HL-60/S4 (cell line): Measurements from ENCODE around the gene C15orf39.

Source experiments
- in situ Hi-C: fragments of 300-500 bp; cut with MboI; formaldehyde crosslinking; loops from 2 replicates; pipeline ENCODE4 v1.14.3; 2022; ENCODE audit warnings: low sequenced_read_pairs

C15orf39 gene

GRCh38 chr15:75171408-75171807 lies 30.3 kb upstream of the C15orf39 start:
- in situ Hi-C loops = no loop called here

GRCh38 chr15:75172284-75172820 lies 29.3 kb upstream of the C15orf39 start:
- in situ Hi-C loops = no loop called here

- in situ Hi-C loops = no loop called here
Measured at GRCh38 chr15:75174102-75174501, 27.6 kb upstream of the C15orf39 start.

GRCh38 chr15:75174729-75175128 lies 27.0 kb upstream of the C15orf39 start:
- in situ Hi-C loops = no loop called here

GRCh38 chr15:75176396-75176761 lies 25.3 kb upstream of the C15orf39 start:
- in situ Hi-C loops = no loop called here

DNA sequence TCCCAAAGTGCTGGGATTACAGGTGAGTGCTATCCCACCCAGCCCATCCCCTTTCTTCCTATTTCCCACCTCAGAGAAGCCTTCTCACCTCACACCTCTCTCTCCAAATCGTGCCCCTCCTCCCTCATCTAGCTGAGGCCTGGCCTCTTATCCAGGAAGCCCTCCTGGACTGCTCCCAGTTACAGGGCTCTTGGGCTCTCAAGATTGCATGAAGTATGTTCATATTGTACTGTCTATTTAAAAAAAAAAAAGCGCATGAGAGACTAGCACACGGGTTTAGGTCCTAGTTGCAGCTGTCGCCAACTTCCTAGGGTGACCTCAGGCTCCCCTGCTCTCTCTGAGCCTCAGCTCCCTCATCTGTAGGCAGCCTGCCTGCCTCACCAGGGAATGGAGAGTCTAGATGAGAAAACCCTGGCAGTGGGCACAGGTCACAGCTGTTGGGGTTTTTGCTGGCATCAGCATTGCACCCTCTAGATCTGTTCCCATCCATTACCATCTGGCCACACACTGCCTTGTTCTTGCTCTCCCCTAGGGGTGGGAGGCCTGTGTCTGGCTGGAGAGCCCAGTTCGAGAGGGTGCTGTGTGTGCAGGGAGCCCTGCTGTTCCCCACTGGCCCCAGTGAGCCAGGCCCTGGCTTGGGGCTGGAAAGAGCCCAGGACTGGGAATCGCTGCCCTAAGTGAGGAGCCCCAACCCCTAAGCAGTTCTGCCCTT lies 24.2 kb upstream of the C15orf39 start:
- in situ Hi-C loops = no loop called here

DNA sequence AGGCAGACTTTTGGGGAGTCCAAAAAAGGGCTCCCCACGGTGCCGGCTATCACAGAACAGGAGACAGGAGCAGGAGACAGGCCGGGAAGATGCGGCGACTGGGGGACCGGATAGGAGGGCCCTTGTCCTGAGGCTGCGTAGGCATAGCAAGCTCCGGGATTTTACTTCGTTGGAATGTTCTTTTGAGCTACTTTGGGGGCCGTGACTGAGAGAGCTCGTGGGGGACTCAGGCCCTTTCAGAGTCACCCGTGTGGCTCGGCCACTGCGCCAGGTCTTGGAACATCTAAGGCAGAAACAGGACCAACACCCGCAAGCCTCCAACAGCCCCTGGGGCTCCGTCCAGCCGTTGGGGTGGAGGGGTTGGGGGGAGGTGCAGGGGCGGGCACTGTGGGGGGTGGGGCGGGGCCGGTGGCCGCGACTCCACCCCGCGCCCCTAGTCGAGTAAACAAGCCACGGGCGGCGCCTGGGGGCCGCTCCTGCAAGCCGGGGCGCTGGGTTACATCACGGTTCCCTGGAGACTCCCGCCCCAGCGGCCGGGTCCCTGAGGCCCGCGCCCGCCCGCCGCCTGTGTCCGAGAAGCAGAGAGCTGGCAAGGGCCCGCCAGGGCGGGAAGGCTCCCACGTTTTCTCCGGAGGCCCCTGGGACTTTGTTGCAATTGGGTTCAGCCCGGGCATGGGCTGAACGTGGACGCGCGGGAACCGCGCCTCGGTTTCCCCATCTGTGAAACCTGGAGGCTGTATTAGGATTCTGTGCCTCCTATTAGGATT lies 23.3 kb upstream of the C15orf39 start:
- in situ Hi-C loops = no loop called here

DNA sequence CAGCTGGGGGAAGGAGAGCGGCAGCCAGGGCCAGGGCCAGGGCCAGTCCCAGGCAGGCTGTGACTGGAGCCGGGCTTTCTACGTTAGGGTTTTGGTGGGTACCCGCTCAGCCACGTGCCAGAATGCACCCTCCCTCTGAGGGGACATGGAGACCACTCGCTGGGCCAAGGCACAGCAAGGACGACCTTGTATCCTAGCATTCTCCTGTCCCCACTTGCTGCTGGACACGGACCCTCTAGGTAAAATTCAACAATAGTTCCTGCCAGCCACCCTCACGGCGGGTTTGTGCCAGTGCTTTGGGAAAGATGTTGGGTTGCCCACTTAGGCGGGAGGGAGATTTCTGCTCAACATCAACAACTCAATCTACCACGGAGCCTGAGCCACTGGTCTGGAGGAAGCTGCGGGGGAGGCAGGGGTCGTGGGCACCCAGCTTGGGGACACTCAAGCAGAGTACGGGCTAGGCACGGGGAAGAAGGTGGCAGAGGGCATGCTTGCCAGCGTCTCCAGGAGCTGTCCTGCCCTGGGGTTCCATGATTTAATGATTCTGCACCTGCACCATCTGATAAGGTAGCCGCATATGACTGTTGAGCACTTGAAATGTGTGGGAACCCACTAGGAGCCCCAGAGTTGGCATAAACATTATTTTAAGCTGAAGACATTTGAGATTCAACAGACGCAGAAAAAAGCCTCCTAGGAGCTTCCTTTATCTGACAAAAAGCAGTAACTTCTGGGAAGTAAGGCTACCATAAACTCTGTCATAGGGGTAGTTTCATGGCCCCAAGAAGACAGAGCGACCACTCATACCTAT lies 22.5 kb upstream of the C15orf39 start:
- in situ Hi-C loops = no loop called here

- in situ Hi-C loops = no loop called here
Measured at GRCh38 chr15:75179746-75180140, 21.9 kb upstream of the C15orf39 start.

DNA sequence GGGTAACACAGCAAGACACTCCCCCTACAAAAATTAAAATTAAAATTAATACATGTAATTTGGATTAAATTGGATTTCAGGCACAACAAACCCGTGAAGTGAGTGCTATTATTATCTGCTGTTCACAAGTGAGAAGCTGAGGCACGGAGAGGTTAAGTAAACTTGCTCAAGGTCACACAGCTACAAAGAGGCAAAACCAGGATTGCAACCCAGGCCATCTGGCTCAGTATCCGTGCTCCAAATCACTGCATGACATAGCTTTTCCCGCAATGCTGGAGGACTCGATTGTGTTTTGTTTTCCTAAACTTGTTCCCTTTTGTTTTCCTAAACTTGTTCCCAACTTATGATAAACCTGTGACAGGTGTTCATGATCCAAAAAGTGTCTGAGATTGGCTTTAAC lies 19.9 kb upstream of the C15orf39 start:
- in situ Hi-C loops = no loop called here

- in situ Hi-C loops = no loop called here
Measured at GRCh38 chr15:75182187-75183131, 19.2 kb upstream of the C15orf39 start.

GRCh38 chr15:75185271-75186029 lies 16.2 kb upstream of the C15orf39 start:
- in situ Hi-C loops = no loop called here

DNA sequence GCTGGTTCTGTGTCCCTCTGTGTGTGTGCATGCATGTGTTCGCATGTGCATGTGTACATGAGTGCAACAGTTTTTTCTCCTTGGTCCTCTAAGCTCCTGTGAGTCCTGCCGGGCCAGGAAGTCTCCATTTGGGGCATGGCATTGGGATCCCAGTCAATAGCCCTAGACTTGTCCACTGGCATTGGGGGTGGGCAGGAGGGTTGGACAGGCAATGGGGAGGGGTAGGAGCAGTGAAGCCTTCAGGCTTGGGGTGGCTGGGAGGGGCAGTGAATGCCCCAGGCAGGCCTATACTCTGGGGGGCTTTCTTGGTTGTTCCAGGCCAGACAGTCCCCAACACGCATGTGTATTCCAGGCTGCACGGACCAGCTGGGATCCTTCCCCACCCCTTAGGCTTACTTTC lies 15.6 kb upstream of the C15orf39 start:
- in situ Hi-C loops = no loop called here

GRCh38 chr15:75188499-75188898 lies 13.2 kb upstream of the C15orf39 start:
- in situ Hi-C loops = no loop called here

DNA sequence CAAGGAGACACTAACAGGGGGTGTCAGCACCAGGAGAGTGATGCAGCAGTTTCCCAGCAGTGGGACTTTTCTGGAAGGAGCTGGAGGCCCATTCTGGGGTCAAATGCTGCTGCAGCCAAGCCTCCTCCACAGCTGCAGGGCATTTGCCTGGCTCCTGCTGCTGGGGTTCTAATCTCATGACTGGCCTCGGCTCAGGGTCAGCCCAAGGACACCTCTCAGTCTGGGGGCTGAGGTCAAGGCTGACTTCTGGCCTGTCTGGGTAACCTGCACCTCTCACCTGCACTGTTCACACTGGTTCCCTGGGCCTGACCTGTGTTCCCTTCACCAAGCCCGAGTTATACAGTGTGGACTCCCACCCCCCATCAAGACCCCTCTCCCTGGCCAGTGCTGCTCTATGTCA lies 10.4 kb upstream of the C15orf39 start:
- in situ Hi-C loops = no loop called here

GRCh38 chr15:75192307-75192706 lies 9.4 kb upstream of the C15orf39 start:
- in situ Hi-C loops = no loop called here

- in situ Hi-C loops = no loop called here
Measured at GRCh38 chr15:75193272-75193671, 8.4 kb upstream of the C15orf39 start.

DNA sequence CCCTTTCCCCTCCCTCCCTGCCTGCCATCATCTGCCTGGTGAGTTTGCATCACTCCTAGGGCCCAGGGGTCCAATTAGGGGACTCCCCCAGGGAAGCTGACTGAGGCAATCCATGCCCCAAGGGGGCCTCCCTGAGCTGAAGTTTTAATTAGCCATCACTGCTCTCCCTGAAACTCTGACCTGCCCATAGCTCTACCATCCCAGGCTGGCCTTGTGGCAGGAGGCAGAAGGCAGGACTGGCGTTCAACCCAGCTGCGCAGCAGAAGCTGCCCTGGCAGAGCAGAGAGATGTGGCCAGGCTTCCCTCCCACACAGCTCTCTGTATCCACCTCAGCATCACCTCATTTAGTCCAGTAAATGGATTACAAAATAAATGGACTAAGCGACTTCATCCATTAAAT lies 7.7 kb upstream of the C15orf39 start:
- in situ Hi-C loops = no loop called here

DNA sequence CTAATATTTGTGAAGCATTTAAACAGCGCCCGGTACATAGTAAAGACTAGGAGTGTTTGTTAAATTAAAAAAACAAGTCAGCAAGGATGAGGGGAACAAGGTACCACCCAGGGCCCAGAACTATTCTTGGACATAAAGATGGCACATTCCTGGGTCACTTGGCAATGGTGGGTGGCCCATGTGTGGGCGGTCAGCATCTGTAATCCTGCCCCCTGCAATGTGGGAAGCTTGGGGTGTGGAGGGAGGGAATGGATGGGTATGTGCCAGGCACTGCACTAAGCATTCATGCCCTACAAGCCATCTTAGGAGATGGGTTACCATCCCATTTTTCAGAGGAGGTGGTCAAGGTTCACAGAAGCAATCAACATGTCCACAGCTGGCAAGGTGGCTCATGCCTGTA lies 7.3 kb upstream of the C15orf39 start:
- in situ Hi-C loops = no loop called here
